ENCODE results near the gene XRN2.

Gene XRN2

GRCh38 chr20:21303061-21303871 lies at the start of gene XRN2:
Gene XRN2, plus strand, starts transcription at chr20:21303331. Its CDS starts 68 bp downstream, at chr20:21303399.
- DNase-seq (ENCODE audit: low spot score): peak; percentile 90

- DNase-seq (ENCODE audit: low spot score): no peak
Observed at GRCh38 chr20:21257192-21257591, 45.9 kb upstream of the XRN2 start.

GRCh38 chr20:21258411-21258810 lies 44.7 kb upstream of the XRN2 start:
- no peak for DNase-seq (ENCODE audit: low spot score)

GRCh38 chr20:21259346-21259745 lies 43.8 kb upstream of the XRN2 start:
- no peak for DNase-seq (ENCODE audit: low spot score)

GRCh38 chr20:21262812-21263211 lies 40.3 kb upstream of the XRN2 start:
- no peak for DNase-seq (ENCODE audit: low spot score)

- DNase-seq (ENCODE audit: low spot score): no peak
Observed at GRCh38 chr20:21265261-21266190, 37.6 kb upstream of the XRN2 start.

GRCh38 chr20:21266191-21266536 lies 37.0 kb upstream of the XRN2 start:
- DNase-seq (ENCODE audit: low spot score): no peak

- no peak for DNase-seq (ENCODE audit: low spot score)
Observed at GRCh38 chr20:21269772-21270171, 33.4 kb upstream of the XRN2 start.

- no peak for DNase-seq (ENCODE audit: low spot score)
Observed at GRCh38 chr20:21270806-21271205, 32.3 kb upstream of the XRN2 start.

GRCh38 chr20:21272279-21272678 lies 30.9 kb upstream of the XRN2 start:
- DNase-seq (ENCODE audit: low spot score): no peak

- DNase-seq (ENCODE audit: low spot score): no peak
Observed at GRCh38 chr20:21272679-21273078, 30.5 kb upstream of the XRN2 start.

- no peak for DNase-seq (ENCODE audit: low spot score)
Observed at GRCh38 chr20:21273755-21274386, 29.3 kb upstream of the XRN2 start.

- no peak for DNase-seq (ENCODE audit: low spot score)
Observed at GRCh38 chr20:21278829-21279228, 24.3 kb upstream of the XRN2 start.

- no peak for DNase-seq (ENCODE audit: low spot score)
Observed at GRCh38 chr20:21279706-21280521, 23.2 kb upstream of the XRN2 start.

GRCh38 chr20:21280522-21281016 lies 22.6 kb upstream of the XRN2 start:
- no peak for DNase-seq (ENCODE audit: low spot score)

GRCh38 chr20:21286775-21287174 lies 16.4 kb upstream of the XRN2 start:
- no peak for DNase-seq (ENCODE audit: low spot score)

GRCh38 chr20:21288587-21289370 lies 14.4 kb upstream of the XRN2 start:
- DNase-seq (ENCODE audit: low spot score): no peak

GRCh38 chr20:21289651-21290050 lies 13.5 kb upstream of the XRN2 start:
- DNase-seq (ENCODE audit: low spot score): no peak

- DNase-seq (ENCODE audit: low spot score): no peak
Observed at GRCh38 chr20:21291026-21291425, 12.1 kb upstream of the XRN2 start.

GRCh38 chr20:21294755-21295154 lies 8.4 kb upstream of the XRN2 start:
- DNase-seq (ENCODE audit: low spot score): no peak

Data from germinal center (tissue), 1 donor.